ENCODE results near the gene KPNA6. TPM values are rescaled to one million over a fixed set of nuclear protein-coding genes. Genes with fewer than 3 reads are reported as not detected.

Gene KPNA6
- total and polyA plus RNA-seq, 2 of the 13 experiments (the other 11 are each of a cell fraction or from before 2014, with no cell fraction given): 22.0 to 47.5 TPM

GRCh38 chr1:32178380-32179192 lies 70.7 kb downstream of the KPNA6 start (continued):
- no peak for TF ChIP-seq ZNF432 (CRISPR knock-in tag; IDR thresholded peaks at IDR 0.05; ENCODE audit: borderline replicate concordance)
- no peak for TF ChIP-seq ZNF333 (CRISPR knock-in tag; IDR thresholded peaks at IDR 0.05; ENCODE audit: borderline replicate concordance)
- TF ChIP-seq, protein P1, sequence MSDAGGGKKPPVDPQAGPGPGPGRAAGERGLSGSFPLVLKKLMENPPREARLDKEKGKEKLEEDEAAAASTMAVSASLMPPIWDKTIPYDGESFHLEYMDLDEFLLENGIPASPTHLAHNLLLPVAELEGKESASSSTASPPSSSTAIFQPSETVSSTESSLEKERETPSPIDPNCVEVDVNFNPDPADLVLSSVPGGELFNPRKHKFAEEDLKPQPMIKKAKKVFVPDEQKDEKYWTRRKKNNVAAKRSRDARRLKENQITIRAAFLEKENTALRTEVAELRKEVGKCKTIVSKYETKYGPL (CRISPR knock-in tag; IDR thresholded peaks at IDR 0.05): no peak
- no peak; the same call in 1 of the 2 replicates for TF ChIP-seq ZSCAN9 (CRISPR knock-in tag; IDR thresholded peaks at IDR 0.05; ENCODE audit: borderline replicate concordance)
- no peak for TF ChIP-seq POLR2AphosphoS5 (IDR thresholded peaks at IDR 0.05; ENCODE audit: low read depth, low read length)
- TF ChIP-seq TP53 (CRISPR knock-in tag; conservative IDR thresholded peaks at IDR 0.05): no peak
- no peak for TF ChIP-seq GFI1 (CRISPR knock-in tag; IDR thresholded peaks at IDR 0.05; ENCODE audit: borderline replicate concordance)
- no peak for TF ChIP-seq ZIK1 (CRISPR knock-in tag; IDR thresholded peaks at IDR 0.05; ENCODE audit: borderline replicate concordance, low read depth)
- TF ChIP-seq, protein P2, sequence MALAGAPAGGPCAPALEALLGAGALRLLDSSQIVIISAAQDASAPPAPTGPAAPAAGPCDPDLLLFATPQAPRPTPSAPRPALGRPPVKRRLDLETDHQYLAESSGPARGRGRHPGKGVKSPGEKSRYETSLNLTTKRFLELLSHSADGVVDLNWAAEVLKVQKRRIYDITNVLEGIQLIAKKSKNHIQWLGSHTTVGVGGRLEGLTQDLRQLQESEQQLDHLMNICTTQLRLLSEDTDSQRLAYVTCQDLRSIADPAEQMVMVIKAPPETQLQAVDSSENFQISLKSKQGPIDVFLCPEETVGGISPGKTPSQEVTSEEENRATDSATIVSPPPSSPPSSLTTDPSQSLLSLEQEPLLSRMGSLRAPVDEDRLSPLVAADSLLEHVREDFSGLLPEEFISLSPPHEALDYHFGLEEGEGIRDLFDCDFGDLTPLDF (CRISPR knock-in tag; IDR thresholded peaks at IDR 0.05): no peak
- TF ChIP-seq HNF4G (IDR thresholded peaks at IDR 0.05; ENCODE audit: borderline replicate concordance, low read depth, low read length): peak; percentile 94
- no peak for TF ChIP-seq HNF4G (CRISPR knock-in tag; IDR thresholded peaks at IDR 0.05; ENCODE audit: borderline replicate concordance, low read depth)
- TF ChIP-seq ZNF609 (CRISPR knock-in tag; IDR thresholded peaks at IDR 0.05; ENCODE audit: borderline replicate concordance): 0 out of 2 replicates have a peak, but pooled peaks have one; percentile 17
- TF ChIP-seq KDM1A (CRISPR knock-in tag; IDR thresholded peaks at IDR 0.05): no peak
- no peak for TF ChIP-seq USF2 (IDR thresholded peaks at IDR 0.05; ENCODE audit: low read depth, low read length)
- TF ChIP-seq USF2 (CRISPR knock-in tag; IDR thresholded peaks at IDR 0.05; ENCODE audit: borderline replicate concordance): no peak
- TF ChIP-seq ZNF383 (CRISPR knock-in tag; IDR thresholded peaks at IDR 0.05; ENCODE audit: borderline replicate concordance): no peak
- TF ChIP-seq ZNF160 (CRISPR knock-in tag; IDR thresholded peaks at IDR 0.05): no peak
- no peak for TF ChIP-seq NCOA1 (CRISPR knock-in tag; IDR thresholded peaks at IDR 0.05)
- no peak for TF ChIP-seq NONO (IDR thresholded peaks at IDR 0.05)
- 0 out of 2 replicates have a peak, but pooled peaks have one; percentile 40 for TF ChIP-seq NONO (CRISPR knock-in tag; conservative IDR thresholded peaks at IDR 0.05)
- TF ChIP-seq ETV6 (CRISPR knock-in tag; conservative IDR thresholded peaks at IDR 0.05): no peak
- TF ChIP-seq ZNF546 (CRISPR knock-in tag; conservative IDR thresholded peaks at IDR 0.05): no peak
